H1 (cell line): ENCODE measurements around the gene ZNF831. TPM values are rescaled to one million over a fixed set of nuclear protein-coding genes. Genes with fewer than 3 reads are reported as not detected.

ENCODE experiments used
- CTCF ChIA-PET: fragments of 300-600 bp; sonication (Branson Sonifier 250); formaldehyde crosslinking; loops from one replicate; lab custom pipeline; 2021; ENCODE audit not compliant: partially characterized antibody; lab: Charles Lee
- POLR2A ChIA-PET: fragments of 300-600 bp; sonication (Branson Sonifier 250); formaldehyde crosslinking; loops from one replicate; lab custom pipeline; 2021; ENCODE audit warnings: inconsistent platforms; ENCODE audit not compliant: partially characterized antibody; lab: Charles Lee
- DNase-seq, 2 experiments: peaks; one replicate each; pipeline versions ENCODE4 v3.0.0 to v3.0.0-alpha.2; 2010 to 2022; ENCODE audit warnings: low spot score in 2 of 2, low read depth in 1 of 2, mixed read lengths in 1 of 2
- FAIRE-seq: peaks from 2 replicates; lab custom pipeline; 2011; peaks lifted over from hg19 to GRCh38; lab: Jason Lieb, UNC
- H2AFZ ChIP-seq: 2 replicates; pipeline ENCODE4 v1.8.1; 2012; ENCODE audit warnings: low read length, inconsistent platforms
- H2AK5ac ChIP-seq: 2 replicates; pipeline ENCODE4 v1.6.1; 2013; ENCODE audit warnings: low read depth, low read length
- H2BK120ac ChIP-seq: replicated peaks from 2 replicates; pipeline ENCODE3; 2013; ENCODE audit warnings: low read depth, low read length, inconsistent platforms
- H2BK12ac ChIP-seq: 2 replicates; pipeline ENCODE4 v1.6.1; 2013; ENCODE audit warnings: low read depth, low read length
- H2BK15ac ChIP-seq: 2 replicates; pipeline ENCODE4 v1.6.1; 2013; ENCODE audit warnings: low read length
- H2BK20ac ChIP-seq: 2 replicates; pipeline ENCODE4 v1.6.1; 2013; ENCODE audit warnings: low read length
- H2BK5ac ChIP-seq: 2 replicates; pipeline ENCODE4 v1.6.1; 2013; ENCODE audit warnings: low read depth, low read length
- H3K14ac ChIP-seq: 2 replicates; pipeline ENCODE4 v1.6.1; 2013; ENCODE audit warnings: inconsistent platforms; ENCODE audit not compliant: insufficient read length
- H3K18ac ChIP-seq: 2 replicates; pipeline ENCODE4 v1.6.1; 2013; ENCODE audit warnings: low read length; ENCODE audit errors: extremely low read depth
- H3K23ac ChIP-seq: 2 replicates; pipeline ENCODE4 v1.6.1; 2013; ENCODE audit warnings: inconsistent platforms; ENCODE audit not compliant: insufficient read length
- H3K23me2 ChIP-seq: 2 replicates; pipeline ENCODE4 v1.6.1; 2013; ENCODE audit warnings: low read depth, low read length
- H3K27ac ChIP-seq: 2 replicates; pipeline ENCODE4 v1.6.1; 2011; ENCODE audit warnings: low read depth, low read length, inconsistent platforms
- H3K27me3 ChIP-seq, 4 experiments: replicated peaks in 1 of 4; 1 replicate in 1 of 4; 2 replicates in 3 of 4; pipeline versions ENCODE4 v1.6.1 to v1.8.1; 2011 to 2013; ENCODE audit warnings: low read length in 3 of 4, mild to moderate bottlenecking in 3 of 4, inconsistent platforms in 2 of 4, mixed read lengths in 2 of 4, moderate library complexity in 1 of 4; ENCODE audit not compliant: control insufficient read depth in 3 of 4, insufficient read depth in 3 of 4; ENCODE audit errors: extremely low read depth in 1 of 4
- H3K36me3 ChIP-seq, 4 experiments: 2 replicates each; pipeline versions ENCODE4 v1.6.1 to v1.8.1; 2011 to 2013; ENCODE audit warnings: mild to moderate bottlenecking in 4 of 4, low read length in 3 of 4, moderate library complexity in 2 of 4, control low read depth in 1 of 4, inconsistent platforms in 1 of 4; ENCODE audit not compliant: insufficient read depth in 4 of 4, control insufficient read depth in 2 of 4
- H3K4ac ChIP-seq: replicated peaks from 2 replicates; pipeline ENCODE3; 2013; ENCODE audit warnings: low read length, low read depth, mixed read lengths, inconsistent platforms; ENCODE audit not compliant: insufficient read length
- H3K4me1 ChIP-seq, 4 experiments: replicated peaks in 1 of 4; 1 replicate in 1 of 4; 2 replicates in 3 of 4; pipeline versions ENCODE4 v1.6.1 to v1.8.1; 2011 to 2013; ENCODE audit warnings: low read length in 3 of 4, inconsistent platforms in 2 of 4, mixed read lengths in 1 of 4; ENCODE audit not compliant: insufficient read depth in 4 of 4, control insufficient read depth in 3 of 4
- H3K4me2 ChIP-seq, 2 experiments: 2 replicates each; pipeline versions ENCODE4 v1.6.1 to v1.8.1; 2011 to 2013; ENCODE audit warnings: low read depth in 2 of 2, low read length in 2 of 2, control low read depth in 1 of 2, inconsistent platforms in 1 of 2, mild to moderate bottlenecking in 1 of 2; ENCODE audit not compliant: insufficient read depth in 1 of 2
- H3K4me3 ChIP-seq, 4 experiments: fragments of 200-600, 300-600 bp in 1 of 4; sonication (generic), shearing (Covaris generic), sonication (Bioruptor Twin) in 1 of 4; 2 replicates each; pipeline versions ENCODE4 v1.5.1 to v1.8.1; 2011 to 2016; ENCODE audit warnings: low read length in 4 of 4, low read depth in 3 of 4, control low read depth in 2 of 4, inconsistent platforms in 2 of 4, mild to moderate bottlenecking in 2 of 4, mixed read lengths in 1 of 4, moderate library complexity in 1 of 4; ENCODE audit not compliant: insufficient read depth in 2 of 4; ENCODE audit errors: extremely low read depth in 1 of 4
- H3K56ac ChIP-seq: replicated peaks from 2 replicates; pipeline ENCODE3; 2013; ENCODE audit warnings: low read depth, mild to moderate bottlenecking, mixed read lengths, low read length, inconsistent platforms; ENCODE audit not compliant: insufficient read length
- H3K79me1 ChIP-seq: 2 replicates; pipeline ENCODE4 v1.6.1; 2013; ENCODE audit warnings: low read depth, low read length, control low read depth
- H3K79me2 ChIP-seq, 2 experiments: 2 replicates each; pipeline versions ENCODE4 v1.6.1 to v1.8.1; 2012 to 2013; ENCODE audit warnings: low read length in 2 of 2, mild to moderate bottlenecking in 2 of 2, inconsistent platforms in 1 of 2; ENCODE audit not compliant: insufficient read depth in 2 of 2, control insufficient read depth in 1 of 2
- H3K9ac ChIP-seq, 4 experiments: replicated peaks in 1 of 4; 1 replicate in 1 of 4; 2 replicates in 3 of 4; pipeline versions ENCODE4 v1.6.1 to v1.8.1; 2011 to 2013; ENCODE audit warnings: low read depth in 3 of 4, low read length in 3 of 4, control low read depth in 2 of 4, mild to moderate bottlenecking in 2 of 4, moderate library complexity in 2 of 4, inconsistent platforms in 1 of 4; ENCODE audit errors: extremely low read depth in 1 of 4
- H3K9me3 ChIP-seq, 2 experiments: 2 replicates each; pipeline versions ENCODE4 v1.6.1 to v1.8.1; 2012 to 2013; ENCODE audit warnings: mild to moderate bottlenecking in 2 of 2, moderate library complexity in 2 of 2, control low read depth in 1 of 2, inconsistent platforms in 1 of 2, low read depth in 1 of 2, low read length in 1 of 2, mixed read lengths in 1 of 2; ENCODE audit not compliant: insufficient read depth in 2 of 2
- H4K20me1 ChIP-seq, 2 experiments: replicated peaks in 1 of 2; 2 replicates each; pipeline versions ENCODE3 to v1.8.1; 2011 to 2013; ENCODE audit warnings: inconsistent platforms in 2 of 2, low read length in 2 of 2, mild to moderate bottlenecking in 1 of 2; ENCODE audit not compliant: insufficient read depth in 2 of 2, control insufficient read depth in 1 of 2
- H4K5ac ChIP-seq: 2 replicates; pipeline ENCODE4 v1.6.1; 2013; ENCODE audit warnings: low read length, low read depth, mixed read lengths, inconsistent platforms; ENCODE audit not compliant: insufficient read length
- H4K8ac ChIP-seq: 2 replicates; pipeline ENCODE4 v1.8.0; 2013; ENCODE audit warnings: mild to moderate bottlenecking, moderate library complexity, low read length, inconsistent platforms; ENCODE audit not compliant: insufficient read depth; ENCODE audit errors: extremely low read depth
- H4K91ac ChIP-seq: replicated peaks from 2 replicates; pipeline ENCODE3; 2013; ENCODE audit warnings: low read length, mixed read lengths, inconsistent platforms; ENCODE audit not compliant: insufficient read length
- CBX5 ChIP-seq: fragments of 300-800, 300-1000 bp; sonication (generic); IDR thresholded peaks from 2 replicates; pipeline ENCODE4 v1.7.1; 2016; ENCODE audit warnings: antibody characterized with exemption, low read length, low read depth
- SIN3A ChIP-seq, 2 experiments: IDR thresholded peaks in 1 of 2; conservative IDR thresholded peaks in 1 of 2; 2 replicates each; pipeline ENCODE4 v1.6.1; 2011 to 2012; ENCODE audit warnings: low read length in 2 of 2, improper control_type of control experiment in 1 of 2, low read depth in 1 of 2, mild to moderate bottlenecking in 1 of 2
- SP4 ChIP-seq: IDR thresholded peaks from 2 replicates; pipeline ENCODE4 v1.6.1; 2012; ENCODE audit warnings: low read length, inconsistent platforms
- TEAD4 ChIP-seq: IDR thresholded peaks from 2 replicates; pipeline ENCODE4 v1.6.1; 2012; ENCODE audit warnings: low read depth, low read length, inconsistent platforms, mixed read lengths
- WGBS, 2 experiments: shearing (Covaris generic) in 1 of 2; methylation state at CpG; one replicate each; pipeline versions ENCODE4 v1.1.6 to v1.1.7; 2013 to 2015; ENCODE audit warnings: low lambda C conversion rate in 2 of 2, mixed read lengths in 2 of 2, inconsistent platforms in 1 of 2, low coverage in 1 of 2, missing lambda C conversion rate in 1 of 2; ENCODE audit not compliant: insufficient replicate concordance in 2 of 2, insufficient coverage in 1 of 2, insufficient read length in 1 of 2; ENCODE audit errors: extremely low coverage in 1 of 2, missing lambda C conversion rate in 1 of 2; 5-methylcytosine and 5-hydroxymethylcytosine counted together
- long read RNA-seq, 2 experiments: library from RNA in 1 of 2; library from capped mRNA in 1 of 2; stranded (forward); transcript quantifications; one replicate each; pipeline ENCODE4 v2.0.0, GENCODE V29; 2021; ENCODE audit warnings: inconsistent platforms in 1 of 2
- polyA minus RNA-seq, 3 experiments: library from RNA; depleted of rRNA, polyadenylated mRNA; stranded (reverse); fragments of >200 nt; gene quantifications; 1 replicate in 2 of 3; 2 replicates in 1 of 3; pipeline ENCODE4 v1.2.3, GENCODE V29; 2011
- polyA plus RNA-seq, 7 experiments: library from polyadenylated mRNA; depleted of rRNA in 3 of 7; stranded (reverse) in 5 of 7; unstranded in 2 of 7; fragments of >200 nt in 5 of 7; fragments of 200-250 nt in 2 of 7; gene quantifications; 1 replicate in 5 of 7; 2 replicates in 1 of 7; 4 replicates in 1 of 7; pipeline versions ENCODE4 v1.2.1 to v1.2.3, GENCODE V29; 2011 to 2013; ENCODE audit warnings: missing spikeins in 2 of 7, mixed read lengths in 2 of 7
- total RNA-seq: library from RNA; stranded (reverse); fragmentation: NEBNext Ultra II Directional; extraction: Animal tissue kit (Norgen Biotek cat#: 25700); gene quantifications from 2 replicates; pipeline ENCODE4 v1.2.1, GENCODE V29; 2021
- TF ChIP-seq, protein P1 (sequence below), 3 experiments: IDR thresholded peaks; 1 replicate in 2 of 3; 2 replicates in 1 of 3; pipeline versions ENCODE4 v1.5.1 to v1.6.1; 2011; ENCODE audit warnings: low read length in 3 of 3, mild to moderate bottlenecking in 3 of 3, inconsistent platforms in 2 of 3, low read depth in 1 of 3, moderate library complexity in 1 of 3; ENCODE audit not compliant: insufficient read depth in 1 of 3; ENCODE audit errors: control extremely low read depth in 1 of 3

The ZNF831 gene
- total RNA-seq = not detected in 2 replicates
- polyA plus RNA-seq (2011; rRNA removed) = under 0.01 TPM in 1 of 2 replicates, not detected in the other
- polyA plus RNA-seq (2011; cell fraction: cytosol; rRNA removed) = not detected
- not detected for polyA plus RNA-seq (2011; cell fraction: nucleus; rRNA removed)
- polyA plus RNA-seq (2012, experiment 1 of 2) = not detected in 4 replicates
- not detected for polyA plus RNA-seq (2012, experiment 2 of 2)
- polyA plus RNA-seq (2013, experiment 1 of 2) = under 0.01 TPM
- under 0.01 TPM for polyA plus RNA-seq (2013, experiment 2 of 2)
- polyA minus RNA-seq (2011; rRNA and poly(A)+ RNA removed) = not detected in 2 replicates
- not detected for polyA minus RNA-seq (2011; cell fraction: cytosol; rRNA and poly(A)+ RNA removed)
- polyA minus RNA-seq (2011; cell fraction: nucleus; rRNA and poly(A)+ RNA removed) = not detected
- long read RNA-seq, experiment 1 = 0 reads
- long read RNA-seq, experiment 2 = 0 reads

GRCh38 chr20:59163631-59164530 is at the start of gene ZNF831:
Gene ZNF831, plus strand, starts transcription at chr20:59163821. Its CDS starts 27,199 bp downstream, at chr20:59191020.
- Histone ChIP-seq H4K8ac (no peak within 1 kb of the TSS), H2AFZ (no peak within 1 kb of the TSS), H4K91ac (no peak within 1 kb of the TSS), H3K79me2 (no peaks in the 10 kb centered on the region), H3K9me3 (no peaks in the 10 kb centered on the region), H4K20me1 (no peaks in the 10 kb centered on the region), H2BK12ac (no peak within 1 kb of the TSS), H3K27ac (no peak within 1 kb of the TSS), H3K4me3 (no peak within 1 kb of the TSS), H2BK20ac (no peak within 1 kb of the TSS), H3K36me3 (no peaks in the 10 kb centered on the region), H4K5ac (no peak within 1 kb of the TSS), H3K23ac (no peak within 1 kb of the TSS), H2BK120ac (no peak within 1 kb of the TSS), H3K4ac (no peak within 1 kb of the TSS), H2BK5ac (no peak within 1 kb of the TSS), H3K56ac (no peak within 1 kb of the TSS), H2AK5ac (no peak within 1 kb of the TSS), H3K23me2 (no peaks in the 10 kb centered on the region), H3K4me2 (no peak within 1 kb of the TSS), H3K14ac (no peak within 1 kb of the TSS), H3K18ac (no peak within 1 kb of the TSS), H3K79me1 (no peaks in the 10 kb centered on the region), H3K4me1 (no peaks in the 10 kb centered on the region), H2BK15ac (no peak within 1 kb of the TSS), H3K27me3 (no peaks in the 10 kb centered on the region), H3K9ac (no peak within 1 kb of the TSS)
- POLR2A ChIA-PET = no interaction called here
- WGBS, 2 experiments = 91% methylated on average over 10 of the region's 10 CpGs; no CpG with 5 or more reads in 1 of the 2 experiments
- FAIRE-seq (no peak), DNase-seq (no peak)
- TF ChIP-seq CBX5 = no peak
- TF ChIP-seq SIN3A (conservative IDR thresholded peaks at IDR 0.05 in 1 of 2, IDR thresholded peaks at IDR 0.05 in 1 of 2; ENCODE audit: low read depth in 1 of 2, low read length in 2 of 2) = no peak
- TF ChIP-seq, protein P1, sequence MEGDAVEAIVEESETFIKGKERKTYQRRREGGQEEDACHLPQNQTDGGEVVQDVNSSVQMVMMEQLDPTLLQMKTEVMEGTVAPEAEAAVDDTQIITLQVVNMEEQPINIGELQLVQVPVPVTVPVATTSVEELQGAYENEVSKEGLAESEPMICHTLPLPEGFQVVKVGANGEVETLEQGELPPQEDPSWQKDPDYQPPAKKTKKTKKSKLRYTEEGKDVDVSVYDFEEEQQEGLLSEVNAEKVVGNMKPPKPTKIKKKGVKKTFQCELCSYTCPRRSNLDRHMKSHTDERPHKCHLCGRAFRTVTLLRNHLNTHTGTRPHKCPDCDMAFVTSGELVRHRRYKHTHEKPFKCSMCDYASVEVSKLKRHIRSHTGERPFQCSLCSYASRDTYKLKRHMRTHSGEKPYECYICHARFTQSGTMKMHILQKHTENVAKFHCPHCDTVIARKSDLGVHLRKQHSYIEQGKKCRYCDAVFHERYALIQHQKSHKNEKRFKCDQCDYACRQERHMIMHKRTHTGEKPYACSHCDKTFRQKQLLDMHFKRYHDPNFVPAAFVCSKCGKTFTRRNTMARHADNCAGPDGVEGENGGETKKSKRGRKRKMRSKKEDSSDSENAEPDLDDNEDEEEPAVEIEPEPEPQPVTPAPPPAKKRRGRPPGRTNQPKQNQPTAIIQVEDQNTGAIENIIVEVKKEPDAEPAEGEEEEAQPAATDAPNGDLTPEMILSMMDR (IDR thresholded peaks at IDR 0.05; ENCODE audit: control extremely low read depth in 1 of 3, insufficient read depth in 1 of 3, low read depth in 1 of 3, low read length in 3 of 3) = no peak
- TF ChIP-seq SP4 = no peak
- no peak for TF ChIP-seq TEAD4
- CTCF ChIA-PET = interaction anchor here (1.0 to 1.2 kb wide), 4 partner anchors 9 to 292 kb away, joined by 3 to 7 read pairs (median 3); no protein-coding TSS in a partner anchor
